ENCODE measurements around the gene TTC27. TPM values are rescaled to one million over a fixed set of nuclear protein-coding genes. Genes with fewer than 3 reads are reported as not detected.

Gene TTC27
- total RNA-seq, 2 experiments from 2014 or later = 25.3 to 27.7 TPM

- intact Hi-C loops (cut with micrococcal nuclease; ENCODE audit: unreplicated experiment) = no loop called here
- H2AFZ ChIP-seq (ENCODE audit: low read length) = no peak overlapping the region
- H3K36me3 ChIP-seq (ENCODE audit: insufficient read depth, low read length) = no peaks in the 10 kb centered on the region
- no peaks in the 10 kb centered on the region for H3K4me1 ChIP-seq (ENCODE audit: insufficient read depth, low read length, poor library complexity, severe bottlenecking)
- ChIA-PET CTCF (ENCODE audit: unreplicated experiment) (interaction anchor here (0.5 kb wide), 1 partner anchor 29 kb away, joined by 3 read pairs; no protein-coding TSS in a partner anchor), POLR2A (interaction anchor here (0.8 kb wide), 1 partner anchor 79 kb away, joined by 3 read pairs; no protein-coding TSS in a partner anchor)
- no peaks in the 10 kb centered on the region for H3K79me2 ChIP-seq (ENCODE audit: insufficient read depth, low read depth, low read length)
- no peak overlapping the region for H3K4me2 ChIP-seq (ENCODE audit: low read length)
- H3K4me3 ChIP-seq (ENCODE audit: low read depth, low read length, poor library complexity, severe bottlenecking) = no peak overlapping the region
- H3K9me2 ChIP-seq (ENCODE audit: insufficient read depth, low read length) = no peaks in the 10 kb centered on the region
- H3K27ac ChIP-seq (ENCODE audit: low read depth, low read length, poor library complexity, severe bottlenecking) = no peak overlapping the region
- TF ChIP-seq CTCF (conservative IDR thresholded peaks at IDR 0.05; ENCODE audit: low read length) (no peak), EZH2phosphoT487 (IDR thresholded peaks at IDR 0.05; ENCODE audit: borderline replicate concordance, low read depth, low read length) (no peak)
- no TSS peak for BruUV-seq (replicated peaks)
- DNase-seq (ENCODE audit: low spot score) = no peak
- no peaks in the 10 kb centered on the region for H3K9me3 ChIP-seq (ENCODE audit: low read length)
- H4K20me1 ChIP-seq (ENCODE audit: insufficient read depth, low read length) = no peaks in the 10 kb centered on the region
These were observed 232.5 kb downstream of the TTC27 start for GRCh38 chr2:32860385-32860784.

DNA sequence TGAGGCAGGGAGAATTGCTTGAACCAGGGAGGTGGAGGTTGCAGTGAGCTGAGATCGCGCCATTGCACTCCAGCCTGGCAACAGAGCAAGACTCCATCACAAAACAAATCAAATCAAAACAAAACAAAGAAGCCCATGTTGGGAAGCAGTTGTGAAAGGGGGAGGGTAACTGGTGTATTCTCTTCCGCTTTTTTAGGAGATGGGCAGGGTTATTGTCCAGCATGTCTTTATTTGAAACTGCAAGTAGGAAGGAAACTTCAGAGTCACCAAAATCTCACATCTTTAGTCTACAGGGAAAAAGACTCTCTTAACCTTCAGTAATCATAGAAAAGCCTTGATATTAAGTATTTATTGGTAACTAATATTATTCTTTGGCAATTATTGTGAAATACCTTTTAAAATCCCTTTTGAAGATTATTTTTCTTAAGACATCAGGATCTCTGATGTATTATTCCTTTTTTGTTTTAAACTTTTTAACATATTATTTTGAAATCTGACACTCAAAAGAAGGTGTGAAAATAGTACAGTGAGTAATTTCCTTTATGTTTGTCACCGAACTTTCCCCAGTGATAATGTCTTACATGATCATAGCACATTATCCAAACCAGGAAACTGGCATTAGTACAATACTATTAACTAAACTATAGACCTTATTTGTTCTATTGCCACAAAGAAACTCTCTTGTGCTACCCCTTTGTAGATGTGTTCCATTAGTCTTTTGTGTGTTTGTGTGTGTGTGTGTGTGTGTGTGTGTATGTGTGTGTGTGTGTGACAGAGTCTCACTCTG lies 234.6 kb downstream of the TTC27 start:
- Histone ChIP-seq H3K9me3 (ENCODE audit: low read length) (no peaks in the 10 kb centered on the region), H3K9me2 (ENCODE audit: insufficient read depth, low read length) (no peaks in the 10 kb centered on the region), H3K4me2 (ENCODE audit: low read length) (no peak overlapping the region), H3K79me2 (ENCODE audit: insufficient read depth, low read depth, low read length) (no peaks in the 10 kb centered on the region), H3K27ac (ENCODE audit: low read depth, low read length, poor library complexity, severe bottlenecking) (no peak overlapping the region), H3K4me1 (ENCODE audit: insufficient read depth, low read length, poor library complexity, severe bottlenecking) (no peaks in the 10 kb centered on the region), H4K20me1 (ENCODE audit: insufficient read depth, low read length) (no peaks in the 10 kb centered on the region), H3K4me3 (ENCODE audit: low read depth, low read length, poor library complexity, severe bottlenecking) (no peak overlapping the region), H2AFZ (ENCODE audit: low read length) (no peak overlapping the region), H3K36me3 (ENCODE audit: insufficient read depth, low read length) (no peaks in the 10 kb centered on the region)
- no TSS peak for BruUV-seq (replicated peaks)
- intact Hi-C loops (cut with micrococcal nuclease; ENCODE audit: unreplicated experiment) = no loop called here
- TF ChIP-seq CTCF (conservative IDR thresholded peaks at IDR 0.05; ENCODE audit: low read length) (no peak), EZH2phosphoT487 (IDR thresholded peaks at IDR 0.05; ENCODE audit: borderline replicate concordance, low read depth, low read length) (no peak)
- no peak for DNase-seq (ENCODE audit: low spot score)
- CTCF ChIA-PET (ENCODE audit: unreplicated experiment) = no interaction called here
- POLR2A ChIA-PET = interaction anchor here (0.7 kb wide), 1 partner anchor 211 kb away, joined by 3 read pairs; no protein-coding TSS in a partner anchor

GRCh38 chr2:32863326-32863725 lies 235.5 kb downstream of the TTC27 start:
- Histone ChIP-seq H3K4me1 (ENCODE audit: insufficient read depth, low read length, poor library complexity, severe bottlenecking) (no peaks in the 10 kb centered on the region), H3K9me2 (ENCODE audit: insufficient read depth, low read length) (no peaks in the 10 kb centered on the region), H2AFZ (ENCODE audit: low read length) (no peak overlapping the region), H3K4me3 (ENCODE audit: low read depth, low read length, poor library complexity, severe bottlenecking) (no peak overlapping the region), H3K9me3 (ENCODE audit: low read length) (no peaks in the 10 kb centered on the region), H3K27ac (ENCODE audit: low read depth, low read length, poor library complexity, severe bottlenecking) (no peak overlapping the region), H3K4me2 (ENCODE audit: low read length) (no peak overlapping the region), H3K79me2 (ENCODE audit: insufficient read depth, low read depth, low read length) (no peaks in the 10 kb centered on the region), H4K20me1 (ENCODE audit: insufficient read depth, low read length) (no peaks in the 10 kb centered on the region), H3K36me3 (ENCODE audit: insufficient read depth, low read length) (no peaks in the 10 kb centered on the region)
- CTCF ChIA-PET (ENCODE audit: unreplicated experiment) = no interaction called here
- BruUV-seq (replicated peaks) = no TSS peak
- intact Hi-C loops (cut with micrococcal nuclease; ENCODE audit: unreplicated experiment) = no loop called here
- TF ChIP-seq EZH2phosphoT487 (IDR thresholded peaks at IDR 0.05; ENCODE audit: borderline replicate concordance, low read depth, low read length) (no peak), CTCF (conservative IDR thresholded peaks at IDR 0.05; ENCODE audit: low read length) (no peak)
- POLR2A ChIA-PET = interaction anchor here (0.7 to 1.3 kb wide), 3 partner anchors 13 to 210 kb away, joined by 3 to 4 read pairs (median 3); no protein-coding TSS in a partner anchor
- DNase-seq (ENCODE audit: low spot score) = no peak

Data from OCI-LY7 (cell line).